Neural cell (in vitro differentiated cells): ENCODE measurements around the gene UTY. TPM values are rescaled to one million over a fixed set of nuclear protein-coding genes. Genes with fewer than 3 reads are reported as not detected.

Experiments
- H2AFZ ChIP-seq: fragments of 200-600, 300-800 bp; sonication (generic), shearing (Covaris generic); 2 replicates; pipeline ENCODE4 v1.6.0; 2014; ENCODE audit warnings: low read depth, mild to moderate bottlenecking, antibody characterized with exemption, low read length, moderate library complexity
- H3F3A ChIP-seq: fragments of 200-600 bp; shearing (Covaris generic); 2 replicates; pipeline ENCODE4 v1.6.1; 2016; ENCODE audit warnings: mild to moderate bottlenecking, moderate library complexity, mixed read lengths, antibody characterized with exemption, low read length; ENCODE audit not compliant: insufficient read depth, poor library complexity, severe bottlenecking
- H3K27ac ChIP-seq: fragments of 200-600, 300-800 bp; sonication (generic), shearing (Covaris generic); 2 replicates; pipeline ENCODE4 v1.5.1; 2014; ENCODE audit warnings: mild to moderate bottlenecking, low read length, moderate library complexity
- H3K27me3 ChIP-seq: fragments of 300-800, 200-600 bp; sonication (generic), shearing (Covaris generic); 2 replicates; pipeline ENCODE4 v1.6.0; 2014; ENCODE audit warnings: mild to moderate bottlenecking, low read depth, low read length, moderate library complexity; ENCODE audit not compliant: insufficient read depth
- H3K36me3 ChIP-seq: fragments of 300-800, 200-600 bp; sonication (generic), shearing (Covaris generic); 2 replicates; pipeline ENCODE4 v1.5.1; 2014; ENCODE audit warnings: mild to moderate bottlenecking, antibody characterized with exemption, low read length, moderate library complexity; ENCODE audit not compliant: insufficient read depth
- H3K4me2 ChIP-seq: fragments of 300-800, 200-600 bp; sonication (generic), shearing (Covaris generic); 2 replicates; pipeline ENCODE4 v1.6.0; 2014; ENCODE audit warnings: mild to moderate bottlenecking, low read length
- H3K4me3 ChIP-seq: fragments of 300-800, 200-600 bp; sonication (generic), shearing (Covaris generic); 2 replicates; pipeline ENCODE4 v1.5.1; 2014; ENCODE audit warnings: mild to moderate bottlenecking, low read length, moderate library complexity
- H3K79me2 ChIP-seq: fragments of 200-600 bp; shearing (Covaris generic); replicated peaks from 2 replicates; pipeline ENCODE4 v1.6.0; 2014; ENCODE audit warnings: mild to moderate bottlenecking, low read length, moderate library complexity; ENCODE audit not compliant: insufficient read depth
- H3K9ac ChIP-seq: fragments of 300-800, 200-600 bp; sonication (generic), shearing (Covaris generic); 2 replicates; pipeline ENCODE4 v1.6.1; 2016; ENCODE audit warnings: mild to moderate bottlenecking, low read length, mixed read lengths
- H3K9me2 ChIP-seq: fragments of 200-600 bp; shearing (Covaris generic); 2 replicates; pipeline ENCODE4 v1.6.1; 2016; ENCODE audit warnings: mild to moderate bottlenecking, low read length, mixed read lengths; ENCODE audit not compliant: insufficient read depth
- H3K9me3 ChIP-seq: fragments of 200-600, 300-800 bp; sonication (generic), shearing (Covaris generic); 2 replicates; pipeline ENCODE4 v1.6.1; 2016; ENCODE audit warnings: mild to moderate bottlenecking, mixed run types, low read length, moderate library complexity, mixed read lengths
- H4K20me1 ChIP-seq: fragments of 200-600 bp; shearing (Covaris generic); 2 replicates; pipeline ENCODE4 v1.6.1; 2016; ENCODE audit warnings: mild to moderate bottlenecking, mixed run types; ENCODE audit not compliant: insufficient read depth
- EP300 ChIP-seq: fragments of 450-650 bp; conservative IDR thresholded peaks from 2 replicates; pipeline ENCODE4 v1.6.1; 2014; ENCODE audit warnings: antibody characterized with exemption, mild to moderate bottlenecking, moderate library complexity; ENCODE audit not compliant: poor library complexity, severe bottlenecking
- EZH2 ChIP-seq: fragments of 200-600, 300-800 bp; shearing (Covaris generic), sonication (generic); IDR thresholded peaks from 2 replicates; pipeline ENCODE4 v1.6.1; 2014; ENCODE audit warnings: antibody characterized with exemption, low read length, borderline replicate concordance, mild to moderate bottlenecking; ENCODE audit not compliant: insufficient read depth, poor library complexity, severe bottlenecking
- POLR2AphosphoS5 ChIP-seq: IDR thresholded peaks from 2 replicates; pipeline ENCODE4 v1.6.1; 2012
- RAD21 ChIP-seq: fragments of 450-650 bp; conservative IDR thresholded peaks from 2 replicates; pipeline ENCODE4 v1.6.1; 2014; ENCODE audit warnings: antibody characterized with exemption, mild to moderate bottlenecking, moderate library complexity
- SMC3 ChIP-seq: fragments of 450-650 bp; conservative IDR thresholded peaks from 2 replicates; pipeline ENCODE4 v1.6.1; 2014; ENCODE audit warnings: antibody characterized with exemption, mild to moderate bottlenecking, moderate library complexity; ENCODE audit not compliant: poor library complexity
- TAF1 ChIP-seq: IDR thresholded peaks from 2 replicates; pipeline ENCODE4 v1.6.1; 2012; ENCODE audit warnings: low read depth
- polyA plus RNA-seq: library from polyadenylated mRNA; depleted of rRNA; stranded (reverse); fragments of >200 nt; gene quantifications from 2 replicates; pipeline ENCODE4 v1.2.3, GENCODE V29; 2014
- TF ChIP-seq, protein P1 (sequence below): fragments of 450-650 bp; IDR thresholded peaks from 2 replicates; pipeline ENCODE4 v1.5.1; 2014; ENCODE audit warnings: antibody characterized with exemption, mild to moderate bottlenecking, moderate library complexity; ENCODE audit not compliant: poor library complexity, severe bottlenecking
- TF ChIP-seq, protein P2 (sequence below): IDR thresholded peaks from 2 replicates; pipeline ENCODE4 v1.6.1; 2012; ENCODE audit warnings: borderline replicate concordance

Gene UTY
- polyA plus RNA-seq, 1 donor from 2014 or later: 17.5 TPM

DNA sequence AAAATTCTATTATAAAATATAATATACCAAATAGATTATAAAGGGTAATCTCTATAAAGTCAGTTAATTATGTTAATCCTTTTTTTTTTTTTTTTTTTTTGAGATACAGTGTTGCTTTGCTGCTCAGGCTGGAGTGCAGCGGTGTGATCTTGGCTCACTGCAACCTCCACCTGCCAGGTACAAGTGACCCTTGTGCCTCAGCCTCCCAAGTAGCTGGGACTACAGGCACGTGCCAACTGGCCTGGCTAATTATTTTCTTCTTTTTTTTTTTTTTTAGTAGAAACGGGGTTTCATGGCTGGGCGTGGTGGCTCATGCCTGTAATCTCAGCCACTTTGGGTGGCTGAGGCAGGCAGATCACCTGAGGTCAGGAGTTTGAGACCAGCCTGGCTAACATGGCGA is 141.9 kb downstream of the UTY start:
- Histone ChIP-seq H3K9me2 (no peaks in the 10 kb centered on the region), H3F3A (no peaks in the 10 kb centered on the region), H3K79me2 (no peaks in the 10 kb centered on the region), H3K9me3 (no peaks in the 10 kb centered on the region), H3K27ac (no peak overlapping the region), H4K20me1 (no peaks in the 10 kb centered on the region), H3K4me2 (no peak overlapping the region), H3K36me3 (no peaks in the 10 kb centered on the region), H3K9ac (no peak overlapping the region), H3K4me3 (no peak overlapping the region), H3K27me3 (no peaks in the 10 kb centered on the region), H2AFZ (no peak overlapping the region)
- TF ChIP-seq EZH2: no peak
- TF ChIP-seq, protein P1, sequence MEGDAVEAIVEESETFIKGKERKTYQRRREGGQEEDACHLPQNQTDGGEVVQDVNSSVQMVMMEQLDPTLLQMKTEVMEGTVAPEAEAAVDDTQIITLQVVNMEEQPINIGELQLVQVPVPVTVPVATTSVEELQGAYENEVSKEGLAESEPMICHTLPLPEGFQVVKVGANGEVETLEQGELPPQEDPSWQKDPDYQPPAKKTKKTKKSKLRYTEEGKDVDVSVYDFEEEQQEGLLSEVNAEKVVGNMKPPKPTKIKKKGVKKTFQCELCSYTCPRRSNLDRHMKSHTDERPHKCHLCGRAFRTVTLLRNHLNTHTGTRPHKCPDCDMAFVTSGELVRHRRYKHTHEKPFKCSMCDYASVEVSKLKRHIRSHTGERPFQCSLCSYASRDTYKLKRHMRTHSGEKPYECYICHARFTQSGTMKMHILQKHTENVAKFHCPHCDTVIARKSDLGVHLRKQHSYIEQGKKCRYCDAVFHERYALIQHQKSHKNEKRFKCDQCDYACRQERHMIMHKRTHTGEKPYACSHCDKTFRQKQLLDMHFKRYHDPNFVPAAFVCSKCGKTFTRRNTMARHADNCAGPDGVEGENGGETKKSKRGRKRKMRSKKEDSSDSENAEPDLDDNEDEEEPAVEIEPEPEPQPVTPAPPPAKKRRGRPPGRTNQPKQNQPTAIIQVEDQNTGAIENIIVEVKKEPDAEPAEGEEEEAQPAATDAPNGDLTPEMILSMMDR: no peak
- TF ChIP-seq, protein P2, sequence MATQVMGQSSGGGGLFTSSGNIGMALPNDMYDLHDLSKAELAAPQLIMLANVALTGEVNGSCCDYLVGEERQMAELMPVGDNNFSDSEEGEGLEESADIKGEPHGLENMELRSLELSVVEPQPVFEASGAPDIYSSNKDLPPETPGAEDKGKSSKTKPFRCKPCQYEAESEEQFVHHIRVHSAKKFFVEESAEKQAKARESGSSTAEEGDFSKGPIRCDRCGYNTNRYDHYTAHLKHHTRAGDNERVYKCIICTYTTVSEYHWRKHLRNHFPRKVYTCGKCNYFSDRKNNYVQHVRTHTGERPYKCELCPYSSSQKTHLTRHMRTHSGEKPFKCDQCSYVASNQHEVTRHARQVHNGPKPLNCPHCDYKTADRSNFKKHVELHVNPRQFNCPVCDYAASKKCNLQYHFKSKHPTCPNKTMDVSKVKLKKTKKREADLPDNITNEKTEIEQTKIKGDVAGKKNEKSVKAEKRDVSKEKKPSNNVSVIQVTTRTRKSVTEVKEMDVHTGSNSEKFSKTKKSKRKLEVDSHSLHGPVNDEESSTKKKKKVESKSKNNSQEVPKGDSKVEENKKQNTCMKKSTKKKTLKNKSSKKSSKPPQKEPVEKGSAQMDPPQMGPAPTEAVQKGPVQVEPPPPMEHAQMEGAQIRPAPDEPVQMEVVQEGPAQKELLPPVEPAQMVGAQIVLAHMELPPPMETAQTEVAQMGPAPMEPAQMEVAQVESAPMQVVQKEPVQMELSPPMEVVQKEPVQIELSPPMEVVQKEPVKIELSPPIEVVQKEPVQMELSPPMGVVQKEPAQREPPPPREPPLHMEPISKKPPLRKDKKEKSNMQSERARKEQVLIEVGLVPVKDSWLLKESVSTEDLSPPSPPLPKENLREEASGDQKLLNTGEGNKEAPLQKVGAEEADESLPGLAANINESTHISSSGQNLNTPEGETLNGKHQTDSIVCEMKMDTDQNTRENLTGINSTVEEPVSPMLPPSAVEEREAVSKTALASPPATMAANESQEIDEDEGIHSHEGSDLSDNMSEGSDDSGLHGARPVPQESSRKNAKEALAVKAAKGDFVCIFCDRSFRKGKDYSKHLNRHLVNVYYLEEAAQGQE: no peak
- TF ChIP-seq TAF1: no peak
- no peak for TF ChIP-seq SMC3
- no peak for TF ChIP-seq RAD21
- no peak for TF ChIP-seq EP300

DNA sequence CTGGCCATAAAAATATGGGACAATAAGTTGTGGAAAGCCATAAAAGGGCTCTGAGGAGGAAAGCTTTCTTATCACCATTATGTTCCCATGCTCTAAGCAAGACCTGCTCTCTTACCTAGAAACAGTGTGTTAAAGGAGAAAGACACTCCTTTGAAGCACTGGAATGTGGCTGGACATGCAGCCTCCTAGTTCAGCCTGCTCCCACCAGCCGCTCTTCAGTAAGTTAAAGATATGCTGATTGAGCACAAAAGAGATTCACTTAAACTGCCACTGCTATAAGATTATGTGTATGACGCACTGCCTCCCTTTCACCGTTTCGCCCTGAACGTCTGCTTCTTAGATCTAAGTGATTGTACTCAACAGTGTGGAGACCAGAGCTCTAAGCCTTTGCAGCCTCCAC is 146.0 kb downstream of the UTY start:
- Histone ChIP-seq H3K79me2 (no peaks in the 10 kb centered on the region), H3K9me2 (no peaks in the 10 kb centered on the region), H2AFZ (no peak overlapping the region), H3K36me3 (no peaks in the 10 kb centered on the region), H3K9me3 (no peaks in the 10 kb centered on the region), H3F3A (no peaks in the 10 kb centered on the region), H3K4me2 (no peak overlapping the region), H3K27ac (no peak overlapping the region), H4K20me1 (no peaks in the 10 kb centered on the region), H3K27me3 (no peaks in the 10 kb centered on the region), H3K4me3 (no peak overlapping the region), H3K9ac (no peak overlapping the region)
- TF ChIP-seq, protein P1: no peak
- TF ChIP-seq POLR2AphosphoS5: no peak
- TF ChIP-seq EZH2: no peak
- TF ChIP-seq, protein P2: no peak
- no peak for TF ChIP-seq SMC3
- TF ChIP-seq EP300: no peak
- no peak for TF ChIP-seq TAF1
